ENCODE measurements around the gene NOD1. TPM values are rescaled to one million over a fixed set of nuclear protein-coding genes. Genes with fewer than 3 reads are reported as not detected.
"Not testable (repeated sequence)": the region's sequence is repeated elsewhere in the genome, so short reads cannot be mapped to it uniquely, and the experiment has no call there.

NOD1 gene
- total RNA-seq (2021; ENCODE audit: unreplicated experiment): 8.1 TPM
- 3.8 TPM for polyA plus RNA-seq (2012; ENCODE audit: insufficient read length)
- Bru-seq, nascent RNA: percentile 69 among the genes with signal in this experiment
- BruChase-seq, experiment 1, labeled RNA remaining after a 2-hour chase: percentile 64 among the genes with signal in this experiment
- percentile 57 among the genes with signal in this experiment for BruChase-seq, experiment 2, labeled RNA remaining after a 6-hour chase
- long read RNA-seq, full-length matches to known transcripts: 2 of 23 reads
- long read RNA-seq, partial matches to known transcripts: 8 of 23 reads
- long read RNA-seq, other reads (novel, unspliced or antisense): 13 of 23 reads

- peaks cover 20% of the 10 kb centered on the region; the same call in 1 of the 2 replicates for H3K4me1 ChIP-seq (ENCODE audit: control insufficient read depth, insufficient read depth, low read length)
- no peaks in the 10 kb centered on the region for H3K36me3 ChIP-seq (ENCODE audit: control insufficient read depth, insufficient read depth, low read length)
- BruUV-seq (replicated peaks): no TSS peak
- in situ Hi-C loops (cut with HindIII; ENCODE audit: low pct_unique_long_range_greater_than_20kb, low sequenced_read_pairs): no loop called here
- peak; percentile 20 for DNase-seq (ENCODE audit: low read depth, low spot score)
- H3K27ac ChIP-seq (ENCODE audit: low read length): peak within 1 kb of the TSS; percentile 93
- no peaks in the 10 kb centered on the region for H3K27me3 ChIP-seq (ENCODE audit: control insufficient read depth, insufficient read depth, low read length)
- intact Hi-C loops (cut with micrococcal nuclease; ENCODE audit: unreplicated experiment): no loop called here
- TF ChIP-seq REST (IDR thresholded peaks at IDR 0.05; ENCODE audit: insufficient read depth in 1 of 2, low read depth in 2 of 2, low read length in 1 of 2) (no peak), SIN3A (IDR thresholded peaks at IDR 0.05; ENCODE audit: borderline replicate concordance, insufficient read depth, low read depth, low read length) (peak; percentile 61; the same call in 1 of the 2 replicates), POLR2AphosphoS5 (IDR thresholded peaks at IDR 0.05; ENCODE audit: low read depth, low read length) (peak; percentile 92), TCF7L2 (IDR thresholded peaks at IDR 0.05; ENCODE audit: low read depth, low read length) (no peak), CTCF (IDR thresholded peaks at IDR 0.05) (peak; percentile 31; the same call in 1 of the 2 replicates)
- H3K4me3 ChIP-seq (ENCODE audit: low read depth in 2 of 2, low read length in 2 of 2): peak within 1 kb of the TSS; percentile 81 to 88
- ATAC-seq: peak; percentile 97
- H3K9me3 ChIP-seq (ENCODE audit: control insufficient read depth, insufficient read depth, low read depth, low read length): no peaks in the 10 kb centered on the region
- ChIA-PET POLR2A (interaction anchor here (1.0 kb wide), 1 partner anchor 9 kb away, joined by 3 read pairs; no protein-coding TSS in a partner anchor), CTCF (interaction anchor here (1.2 kb wide), 1 partner anchor 9 kb away, joined by 4 read pairs; no protein-coding TSS in a partner anchor)
Observed at GRCh38 chr7:30478349-30479201, at the start of gene NOD1. NOD1 (minus strand) TSS chr7:30478784; CDS start chr7:30456921, 21,863 bp downstream.

- intact Hi-C loops (cut with micrococcal nuclease; ENCODE audit: unreplicated experiment); CTCF ChIA-PET; H3K27ac ChIP-seq (ENCODE audit: low read length); in situ Hi-C loops (cut with HindIII; ENCODE audit: low pct_unique_long_range_greater_than_20kb, low sequenced_read_pairs); DNase-seq (ENCODE audit: low read depth, low spot score); POLR2A ChIA-PET; H3K4me1 ChIP-seq (ENCODE audit: control insufficient read depth, insufficient read depth, low read length); ATAC-seq; H3K27me3 ChIP-seq (ENCODE audit: control insufficient read depth, insufficient read depth, low read length); H3K4me3 ChIP-seq (ENCODE audit: low read depth in 2 of 2, low read length in 2 of 2); BruUV-seq (replicated peaks); H3K36me3 ChIP-seq (ENCODE audit: control insufficient read depth, insufficient read depth, low read length); H3K9me3 ChIP-seq (ENCODE audit: control insufficient read depth, insufficient read depth, low read depth, low read length): not testable (repeated sequence)
Observed at GRCh38 chr7:30527297-30527696, 48.7 kb upstream of the NOD1 start.
